Neural cell (in vitro differentiated cells): ENCODE results near the gene PAAF1. TPM values are rescaled to one million over a fixed set of nuclear protein-coding genes. Genes with fewer than 3 reads are reported as not detected.

Experiments used
- H2AFZ ChIP-seq: fragments of 200-600, 300-800 bp; sonication (generic), shearing (Covaris generic); 2 replicates; pipeline ENCODE4 v1.6.0; 2014; ENCODE audit warnings: low read depth, mild to moderate bottlenecking, antibody characterized with exemption, low read length, moderate library complexity
- H3F3A ChIP-seq: fragments of 200-600 bp; shearing (Covaris generic); 2 replicates; pipeline ENCODE4 v1.6.1; 2016; ENCODE audit warnings: mild to moderate bottlenecking, moderate library complexity, mixed read lengths, antibody characterized with exemption, low read length; ENCODE audit not compliant: insufficient read depth, poor library complexity, severe bottlenecking
- H3K27ac ChIP-seq: fragments of 200-600, 300-800 bp; sonication (generic), shearing (Covaris generic); 2 replicates; pipeline ENCODE4 v1.5.1; 2014; ENCODE audit warnings: mild to moderate bottlenecking, low read length, moderate library complexity
- H3K27me3 ChIP-seq: fragments of 300-800, 200-600 bp; sonication (generic), shearing (Covaris generic); 2 replicates; pipeline ENCODE4 v1.6.0; 2014; ENCODE audit warnings: mild to moderate bottlenecking, low read depth, low read length, moderate library complexity; ENCODE audit not compliant: insufficient read depth
- H3K36me3 ChIP-seq: fragments of 300-800, 200-600 bp; sonication (generic), shearing (Covaris generic); 2 replicates; pipeline ENCODE4 v1.5.1; 2014; ENCODE audit warnings: mild to moderate bottlenecking, antibody characterized with exemption, low read length, moderate library complexity; ENCODE audit not compliant: insufficient read depth
- H3K4me2 ChIP-seq: fragments of 300-800, 200-600 bp; sonication (generic), shearing (Covaris generic); 2 replicates; pipeline ENCODE4 v1.6.0; 2014; ENCODE audit warnings: mild to moderate bottlenecking, low read length
- H3K4me3 ChIP-seq: fragments of 300-800, 200-600 bp; sonication (generic), shearing (Covaris generic); 2 replicates; pipeline ENCODE4 v1.5.1; 2014; ENCODE audit warnings: mild to moderate bottlenecking, low read length, moderate library complexity
- H3K79me2 ChIP-seq: fragments of 200-600 bp; shearing (Covaris generic); replicated peaks from 2 replicates; pipeline ENCODE4 v1.6.0; 2014; ENCODE audit warnings: mild to moderate bottlenecking, low read length, moderate library complexity; ENCODE audit not compliant: insufficient read depth
- H3K9ac ChIP-seq: fragments of 300-800, 200-600 bp; sonication (generic), shearing (Covaris generic); 2 replicates; pipeline ENCODE4 v1.6.1; 2016; ENCODE audit warnings: mild to moderate bottlenecking, low read length, mixed read lengths
- H3K9me2 ChIP-seq: fragments of 200-600 bp; shearing (Covaris generic); 2 replicates; pipeline ENCODE4 v1.6.1; 2016; ENCODE audit warnings: mild to moderate bottlenecking, low read length, mixed read lengths; ENCODE audit not compliant: insufficient read depth
- H3K9me3 ChIP-seq: fragments of 200-600, 300-800 bp; sonication (generic), shearing (Covaris generic); 2 replicates; pipeline ENCODE4 v1.6.1; 2016; ENCODE audit warnings: mild to moderate bottlenecking, mixed run types, low read length, moderate library complexity, mixed read lengths
- H4K20me1 ChIP-seq: fragments of 200-600 bp; shearing (Covaris generic); 2 replicates; pipeline ENCODE4 v1.6.1; 2016; ENCODE audit warnings: mild to moderate bottlenecking, mixed run types; ENCODE audit not compliant: insufficient read depth
- CTCF ChIP-seq: fragments of 450-650 bp; IDR thresholded peaks from 2 replicates; pipeline ENCODE4 v1.5.1; 2014; ENCODE audit warnings: antibody characterized with exemption, mild to moderate bottlenecking, moderate library complexity; ENCODE audit not compliant: poor library complexity, severe bottlenecking
- EP300 ChIP-seq: fragments of 450-650 bp; conservative IDR thresholded peaks from 2 replicates; pipeline ENCODE4 v1.6.1; 2014; ENCODE audit warnings: antibody characterized with exemption, mild to moderate bottlenecking, moderate library complexity; ENCODE audit not compliant: poor library complexity, severe bottlenecking
- EZH2 ChIP-seq: fragments of 200-600, 300-800 bp; shearing (Covaris generic), sonication (generic); IDR thresholded peaks from 2 replicates; pipeline ENCODE4 v1.6.1; 2014; ENCODE audit warnings: antibody characterized with exemption, low read length, borderline replicate concordance, mild to moderate bottlenecking; ENCODE audit not compliant: insufficient read depth, poor library complexity, severe bottlenecking
- MXI1 ChIP-seq: fragments of 450-650 bp; conservative IDR thresholded peaks from 2 replicates; pipeline ENCODE4 v1.6.1; 2014; ENCODE audit warnings: antibody characterized with exemption, mild to moderate bottlenecking; ENCODE audit not compliant: poor library complexity, severe bottlenecking
- POLR2AphosphoS5 ChIP-seq: IDR thresholded peaks from 2 replicates; pipeline ENCODE4 v1.6.1; 2012
- RAD21 ChIP-seq: fragments of 450-650 bp; conservative IDR thresholded peaks from 2 replicates; pipeline ENCODE4 v1.6.1; 2014; ENCODE audit warnings: antibody characterized with exemption, mild to moderate bottlenecking, moderate library complexity
- REST ChIP-seq: IDR thresholded peaks from 2 replicates; pipeline ENCODE4 v1.6.1; 2012; ENCODE audit warnings: borderline replicate concordance
- SMC3 ChIP-seq: fragments of 450-650 bp; conservative IDR thresholded peaks from 2 replicates; pipeline ENCODE4 v1.6.1; 2014; ENCODE audit warnings: antibody characterized with exemption, mild to moderate bottlenecking, moderate library complexity; ENCODE audit not compliant: poor library complexity
- TAF1 ChIP-seq: IDR thresholded peaks from 2 replicates; pipeline ENCODE4 v1.6.1; 2012; ENCODE audit warnings: low read depth
- polyA plus RNA-seq: library from polyadenylated mRNA; depleted of rRNA; stranded (reverse); fragments of >200 nt; gene quantifications from 2 replicates; pipeline ENCODE4 v1.2.3, GENCODE V29; 2014

Gene PAAF1
- polyA plus RNA-seq, 1 donor from 2014 or later: 80.3 TPM

DNA sequence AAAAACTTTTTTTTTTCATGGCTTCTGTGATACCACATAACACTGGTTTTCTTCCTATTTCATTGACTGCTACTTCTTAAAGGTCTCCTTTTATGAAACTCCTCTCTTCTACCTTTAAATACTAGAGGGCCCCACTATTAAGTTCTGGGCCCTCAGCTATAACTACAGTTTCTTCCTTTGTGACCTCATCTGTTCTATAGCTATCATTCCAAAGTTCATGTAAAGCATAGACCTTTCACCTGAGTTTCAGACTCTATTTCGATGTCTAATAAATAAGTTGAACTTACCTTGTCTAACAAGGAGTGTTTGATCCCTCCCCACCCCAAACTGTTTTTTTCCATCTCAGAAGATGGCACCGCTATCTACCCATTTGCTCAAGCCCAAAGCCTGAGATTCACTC is 35.2 kb downstream of the PAAF1 start:
- no peaks in the 10 kb centered on the region for H3K9me2 ChIP-seq
- H4K20me1 ChIP-seq: no peaks in the 10 kb centered on the region
- H3K27me3 ChIP-seq: no peaks in the 10 kb centered on the region
- H3F3A ChIP-seq: no peaks in the 10 kb centered on the region
- H3K4me2 ChIP-seq: no peak overlapping the region
- no peak overlapping the region for H3K4me3 ChIP-seq
- TF ChIP-seq TAF1 (no peak), SMC3 (no peak), EP300 (no peak), REST (no peak), CTCF (no peak), POLR2AphosphoS5 (no peak), MXI1 (no peak), RAD21 (no peak), EZH2 (no peak)
- no peak overlapping the region for H2AFZ ChIP-seq
- H3K79me2 ChIP-seq: no peaks in the 10 kb centered on the region
- no peak overlapping the region for H3K27ac ChIP-seq
- H3K9ac ChIP-seq: no peak overlapping the region
- no peaks in the 10 kb centered on the region for H3K9me3 ChIP-seq
- H3K36me3 ChIP-seq: peaks cover 10% of the 10 kb centered on the region

GRCh38 chr11:73913472-73913871 is 36.7 kb downstream of the PAAF1 start:
- Histone ChIP-seq H3F3A (no peaks in the 10 kb centered on the region), H3K9me3 (no peaks in the 10 kb centered on the region), H3K4me3 (no peak overlapping the region), H3K79me2 (no peaks in the 10 kb centered on the region), H3K27ac (no peak overlapping the region), H3K4me2 (no peak overlapping the region), H3K9ac (no peak overlapping the region), H4K20me1 (no peaks in the 10 kb centered on the region), H3K9me2 (no peaks in the 10 kb centered on the region), H3K27me3 (no peaks in the 10 kb centered on the region), H2AFZ (no peak overlapping the region), H3K36me3 (peaks cover 6% of the 10 kb centered on the region)
- no peak for TF ChIP-seq SMC3
- TF ChIP-seq REST: no peak
- TF ChIP-seq RAD21: no peak
- TF ChIP-seq CTCF: no peak
- no peak for TF ChIP-seq EZH2
- TF ChIP-seq MXI1: no peak
- no peak for TF ChIP-seq EP300
- TF ChIP-seq POLR2AphosphoS5: no peak
- no peak for TF ChIP-seq TAF1
